Measurements from ENCODE around the gene TUBGCP5. TPM values are rescaled to one million over a fixed set of nuclear protein-coding genes. Genes with fewer than 3 reads are reported as not detected.
"Not testable (repeated sequence)": the region's sequence is repeated elsewhere in the genome, so short reads cannot be mapped to it uniquely, and the experiment has no call there.

The TUBGCP5 gene
- total and polyA plus RNA-seq, 2 donors (not counting 3 experiments of a cell fraction or from before 2014, with no cell fraction given), result 6.7 to 18.6 TPM

- Histone ChIP-seq H3K79me2 (ENCODE audit: control insufficient read depth, insufficient read depth, low read length) (no peaks in the 10 kb centered on the region), H3K27ac (ENCODE audit: insufficient read depth, low read depth, low read length) (no peak overlapping the region), H3K9ac (replicated peaks; ENCODE audit: extremely low read depth, insufficient read depth, low read length) (no peak overlapping the region), H3K9me1 (replicated peaks; ENCODE audit: control insufficient read depth, extremely low read depth, insufficient read depth, low read length) (no peaks in the 10 kb centered on the region), H3K9me3 (replicated peaks; ENCODE audit: control insufficient read depth, insufficient read depth, low read length) (no peaks in the 10 kb centered on the region), H3K4me3 (replicated peaks in 1 of 3; ENCODE audit: insufficient read depth in 1 of 3, low read depth in 1 of 3, low read length in 3 of 3) (no peak overlapping the region), H2AFZ (ENCODE audit: low read depth, low read length) (no peak overlapping the region), H3K4me2 (ENCODE audit: insufficient read depth, low read length) (no peak overlapping the region), H3K4me1 (ENCODE audit: control insufficient read depth, extremely low read depth, insufficient read depth, low read length) (no peaks in the 10 kb centered on the region), H3K36me3 (ENCODE audit: control insufficient read depth in 2 of 2, extremely low read depth in 1 of 2, insufficient read depth in 2 of 2, low read length in 2 of 2) (no peaks in the 10 kb centered on the region), H4K20me1 (replicated peaks; ENCODE audit: control insufficient read depth, extremely low read depth, insufficient read depth, low read length) (no peaks in the 10 kb centered on the region), H3K27me3 (ENCODE audit: control insufficient read depth in 2 of 2, insufficient read depth in 2 of 2, low read length in 2 of 2) (no peaks in the 10 kb centered on the region)
- ChIA-PET POLR2A (no interaction called here), CTCF (interaction anchor here (1.1 kb wide), 1 partner anchor 8 kb away, joined by 3 read pairs; no protein-coding TSS in a partner anchor)
- intact Hi-C loops (cut with micrococcal nuclease), result no loop called here
- no peak for TF ChIP-seq GATA2 (IDR thresholded peaks at IDR 0.05; ENCODE audit: insufficient read depth, insufficient read length, low read depth, low read length)
- BruUV-seq (replicated peaks), result no TSS peak
- dilution Hi-C loops (cut with MboI; ENCODE audit: extremely low pct_ligation_motif_present, low sequenced_read_pairs), result no loop called here
- DNase-seq (ENCODE audit: low read depth, low spot score) (no peak), FAIRE-seq (no peak)
Measured at GRCh38 chr15:22989576-22990477, 49.5 kb downstream of the TUBGCP5 start.

- Histone ChIP-seq H3K9ac (replicated peaks; ENCODE audit: extremely low read depth, insufficient read depth, low read length) (no peak overlapping the region), H3K9me3 (replicated peaks; ENCODE audit: control insufficient read depth, insufficient read depth, low read length) (no peaks in the 10 kb centered on the region), H3K27ac (ENCODE audit: insufficient read depth, low read depth, low read length) (no peak overlapping the region), H2AFZ (ENCODE audit: low read depth, low read length) (no peak overlapping the region), H3K27me3 (ENCODE audit: control insufficient read depth in 2 of 2, insufficient read depth in 2 of 2, low read length in 2 of 2) (no peaks in the 10 kb centered on the region), H3K4me2 (ENCODE audit: insufficient read depth, low read length) (no peak overlapping the region), H3K36me3 (ENCODE audit: control insufficient read depth in 2 of 2, extremely low read depth in 1 of 2, insufficient read depth in 2 of 2, low read length in 2 of 2) (no peaks in the 10 kb centered on the region), H3K4me1 (ENCODE audit: control insufficient read depth, extremely low read depth, insufficient read depth, low read length) (no peaks in the 10 kb centered on the region), H3K4me3 (replicated peaks in 1 of 3; ENCODE audit: insufficient read depth in 1 of 3, low read depth in 1 of 3, low read length in 3 of 3) (no peak overlapping the region), H3K9me1 (replicated peaks; ENCODE audit: control insufficient read depth, extremely low read depth, insufficient read depth, low read length) (no peaks in the 10 kb centered on the region), H4K20me1 (replicated peaks; ENCODE audit: control insufficient read depth, extremely low read depth, insufficient read depth, low read length) (no peaks in the 10 kb centered on the region), H3K79me2 (ENCODE audit: control insufficient read depth, insufficient read depth, low read length) (no peaks in the 10 kb centered on the region)
- FAIRE-seq (no peak), DNase-seq (ENCODE audit: low read depth, low spot score) (no peak)
- intact Hi-C loops (cut with micrococcal nuclease) (no loop called here), dilution Hi-C loops (cut with MboI; ENCODE audit: extremely low pct_ligation_motif_present, low sequenced_read_pairs) (no loop called here)
- no TSS peak for BruUV-seq (replicated peaks)
- TF ChIP-seq JUN (IDR thresholded peaks at IDR 0.05; ENCODE audit: borderline replicate concordance, insufficient read depth, insufficient read length, low read depth) (no peak), FOS (IDR thresholded peaks at IDR 0.05; ENCODE audit: borderline replicate concordance, insufficient read depth, low read length) (no peak), MAX (IDR thresholded peaks at IDR 0.05; ENCODE audit: insufficient read depth, insufficient read length) (no peak), POLR2AphosphoS5 (IDR thresholded peaks at IDR 0.05; ENCODE audit: insufficient read depth, low read depth, low read length) (no peak), EZH2 (IDR thresholded peaks at IDR 0.05; ENCODE audit: borderline replicate concordance, low read depth, low read length, severe bottlenecking) (no peak)
- ChIA-PET CTCF (no interaction called here), POLR2A (no interaction called here)
Measured at GRCh38 chr15:22988811-22989210, 50.6 kb downstream of the TUBGCP5 start.

GRCh38 chr15:22981931-22982330, 57.4 kb downstream of the TUBGCP5 start:
- BruUV-seq (replicated peaks); H3K9me1 ChIP-seq (replicated peaks; ENCODE audit: control insufficient read depth, extremely low read depth, insufficient read depth, low read length); intact Hi-C loops (cut with micrococcal nuclease); DNase-seq (ENCODE audit: low read depth, low spot score); H3K27me3 ChIP-seq (ENCODE audit: control insufficient read depth in 2 of 2, insufficient read depth in 2 of 2, low read length in 2 of 2); H3K9ac ChIP-seq (replicated peaks; ENCODE audit: extremely low read depth, insufficient read depth, low read length); H3K27ac ChIP-seq (ENCODE audit: insufficient read depth, low read depth, low read length); FAIRE-seq; H2AFZ ChIP-seq (ENCODE audit: low read depth, low read length); H3K4me1 ChIP-seq (ENCODE audit: control insufficient read depth, extremely low read depth, insufficient read depth, low read length); H3K4me3 ChIP-seq (replicated peaks in 1 of 3; ENCODE audit: insufficient read depth in 1 of 3, low read depth in 1 of 3, low read length in 3 of 3); H3K9me3 ChIP-seq (replicated peaks; ENCODE audit: control insufficient read depth, insufficient read depth, low read length); dilution Hi-C loops (cut with MboI; ENCODE audit: extremely low pct_ligation_motif_present, low sequenced_read_pairs); POLR2A ChIA-PET; H3K36me3 ChIP-seq (ENCODE audit: control insufficient read depth in 2 of 2, extremely low read depth in 1 of 2, insufficient read depth in 2 of 2, low read length in 2 of 2); H4K20me1 ChIP-seq (replicated peaks; ENCODE audit: control insufficient read depth, extremely low read depth, insufficient read depth, low read length); H3K4me2 ChIP-seq (ENCODE audit: insufficient read depth, low read length): not testable (repeated sequence)
- CTCF ChIA-PET, result interaction anchor here (1.2 kb wide), 1 partner anchor 51 kb away, joined by 3 read pairs; no protein-coding TSS in a partner anchor
- peaks cover 27% of the 10 kb centered on the region for H3K79me2 ChIP-seq (ENCODE audit: control insufficient read depth, insufficient read depth, low read length)
